K562 (cell line): ENCODE results near the gene ACR. TPM values are rescaled to one million over a fixed set of nuclear protein-coding genes. Genes with fewer than 3 reads are reported as not detected.
A peak's percentile ranks its signal among the peaks of the same experiment; 100 is the strongest.
"Not testable (repeated sequence)": the region's sequence is repeated elsewhere in the genome, so short reads cannot be mapped to it uniquely, and the experiment has no call there.

Source experiments
- ATAC-seq: fragments of 200-7000 bp; cut with Tn5 transposase; 3 replicates; pipeline ENCODE4 v1.9.1; 2020; ENCODE audit warnings: moderate library complexity
- BruUV-seq: library from RNA; stranded (reverse); fragments of 400-500 nt; replicated peaks from 2 replicates; lab custom pipeline; 2021; lab: Mats Ljungman, UMichigan
- CTCF ChIA-PET: fragments of 300-600 bp; formaldehyde crosslinking; extraction: SDS; loops from one replicate; lab custom pipeline; 2021; ENCODE audit warnings: low intra/inter-chr PET ratio; lab: Yijun Ruan, JAX
- POLR2A ChIA-PET: fragments of 300-600, 350-650 bp; sonication (Branson Sonifier 250); formaldehyde crosslinking; extraction: SDS; loops from one replicate; lab custom pipeline; 2021; ENCODE audit warnings: antibody characterized with exemption, inconsistent platforms; lab: Yijun Ruan, JAX
- DNase-seq, 4 experiments: peaks; one replicate each; pipeline versions ENCODE4 v3.0.0 to v3.0.0-alpha.2; 2011 to 2018; ENCODE audit warnings: low spot score in 3 of 4, mixed read lengths in 3 of 4; ENCODE audit errors: extremely low read depth in 1 of 4
- FAIRE-seq: peaks from 2 replicates; lab custom pipeline; 2011; peaks lifted over from hg19 to GRCh38; lab: Jason Lieb, UNC
- H2AFZ ChIP-seq: 2 replicates; pipeline ENCODE4 v1.6.0; 2011; ENCODE audit warnings: low read depth, low read length, control low read depth, inconsistent platforms
- H3K27ac ChIP-seq: fragments of 200-600 bp; 3 replicates; pipeline ENCODE4 v1.8.0; 2011; ENCODE audit warnings: low read depth, mild to moderate bottlenecking, control low read depth, inconsistent platforms, low read length, moderate library complexity, mixed read lengths; ENCODE audit errors: extremely low read depth
- H3K27me3 ChIP-seq, 2 experiments: fragments of 300-600 bp in 1 of 2; 2 replicates in 1 of 2; 3 replicates in 1 of 2; pipeline versions ENCODE4 v1.6.0 to v1.8.0; 2011; ENCODE audit warnings: inconsistent platforms in 2 of 2, low read length in 2 of 2, mild to moderate bottlenecking in 1 of 2, mixed read lengths in 1 of 2, moderate library complexity in 1 of 2; ENCODE audit not compliant: control insufficient read depth in 2 of 2, insufficient read depth in 2 of 2
- H3K36me3 ChIP-seq: fragments of 300-600 bp; 3 replicates; pipeline ENCODE4 v1.8.0; 2011; ENCODE audit warnings: mild to moderate bottlenecking, low read length, inconsistent platforms; ENCODE audit not compliant: control insufficient read depth, insufficient read depth
- H3K4me1 ChIP-seq, 2 experiments: fragments of 200-600 bp in 1 of 2; replicated peaks in 1 of 2; 2 replicates in 1 of 2; 3 replicates in 1 of 2; pipeline versions ENCODE4 v1.5.1 to v1.8.0; 2011; ENCODE audit warnings: inconsistent platforms in 2 of 2, low read length in 2 of 2, mild to moderate bottlenecking in 1 of 2, mixed read lengths in 1 of 2, moderate library complexity in 1 of 2; ENCODE audit not compliant: control insufficient read depth in 2 of 2, insufficient read depth in 2 of 2
- H3K4me2 ChIP-seq: 2 replicates; pipeline ENCODE4 v1.6.1; 2011; ENCODE audit warnings: low read length, control low read depth, inconsistent platforms, mixed read lengths; ENCODE audit not compliant: insufficient read depth
- H3K4me3 ChIP-seq: fragments of 200-600 bp; sonication (generic), shearing (Covaris generic); 2 replicates; pipeline ENCODE4 v1.5.1; 2016; ENCODE audit warnings: control low read depth, inconsistent platforms
- H3K79me2 ChIP-seq: fragments of 200-600 bp; 3 replicates; pipeline ENCODE4 v1.8.0; 2011; ENCODE audit warnings: low read length, inconsistent platforms; ENCODE audit not compliant: control insufficient read depth, insufficient read depth
- H3K9ac ChIP-seq, 2 experiments: 2 replicates each; pipeline versions ENCODE4 v1.6.0 to v1.6.1; 2011; ENCODE audit warnings: low read depth in 2 of 2, low read length in 2 of 2, control low read depth in 1 of 2, inconsistent platforms in 1 of 2, mild to moderate bottlenecking in 1 of 2, mixed read lengths in 1 of 2; ENCODE audit not compliant: insufficient read depth in 1 of 2
- H3K9me1 ChIP-seq: one replicate; pipeline ENCODE4 v1.6.0; 2011; ENCODE audit warnings: inconsistent platforms, mild to moderate bottlenecking, low read length, moderate library complexity; ENCODE audit not compliant: control insufficient read depth, insufficient read depth
- H3K9me3 ChIP-seq: replicated peaks from 2 replicates; pipeline ENCODE4 v1.5.1; 2011; ENCODE audit warnings: low read depth, low read length, inconsistent platforms; ENCODE audit not compliant: control insufficient read depth, insufficient read depth
- H4K20me1 ChIP-seq: replicated peaks from 2 replicates; pipeline ENCODE4 v1.6.1; 2011; ENCODE audit warnings: low read length, inconsistent platforms, mixed read lengths; ENCODE audit not compliant: control insufficient read depth, insufficient read depth
- AFF1 ChIP-seq, 2 experiments: fragments of 450-650 bp; IDR thresholded peaks; 2 replicates each; pipeline ENCODE4 v1.6.1; 2018; ENCODE audit warnings: mild to moderate bottlenecking in 2 of 2, low read depth in 1 of 2; ENCODE audit not compliant: partially characterized antibody in 2 of 2
- HMG20A ChIP-seq: fragments of 450-650 bp; formaldehyde crosslinking; conservative IDR thresholded peaks from 2 replicates; pipeline ENCODE4 v1.4.0; 2020; ENCODE audit warnings: mild to moderate bottlenecking, mixed read lengths
- SMC3 ChIP-seq: conservative IDR thresholded peaks from 2 replicates; pipeline ENCODE4 v1.6.1; 2011; ENCODE audit warnings: low read depth, low read length, improper control_type of control experiment; ENCODE audit not compliant: insufficient read depth
- U2AF2 ChIP-seq: fragments of 200-400 bp; formaldehyde crosslinking; optimal IDR thresholded peaks from 2 replicates; pipeline ENCODE3; 2017; ENCODE audit warnings: low read depth, mild to moderate bottlenecking, low read length
- USF2 ChIP-seq: sonication (generic); formaldehyde crosslinking; IDR thresholded peaks from 2 replicates; pipeline ENCODE4 v1.5.0; 2020; ENCODE audit warnings: missing genetic modification reagents
- WGBS: fragments of 100-300 bp; shearing (Covaris generic); methylation state at CpG from one replicate; pipeline ENCODE4 v1.1.6; 2016; ENCODE audit warnings: low coverage, mixed read lengths; ENCODE audit not compliant: insufficient coverage; ENCODE audit errors: missing lambda C conversion rate; 5-methylcytosine and 5-hydroxymethylcytosine counted together
- in situ Hi-C: fragments of 300-500 bp; cut with MboI; formaldehyde crosslinking; loops from 4 replicates; pipeline ENCODE4 v1.15.0; 2018; ENCODE audit warnings: inconsistent platforms, mixed read lengths
- intact Hi-C: fragments of 100-400 bp; cut with micrococcal nuclease; formaldehyde crosslinking; loops from 2 replicates; pipeline ENCODE4 v1.14.2; 2022
- polyA plus RNA-seq, 8 experiments: library from polyadenylated mRNA; depleted of rRNA in 4 of 8; stranded (reverse) in 5 of 8; unstranded in 3 of 8; fragments of >200 nt; fragmentation: Nextera tagmentation in 2 of 8; fragmentation: Illumina TruSeq in 1 of 8; extraction: Ambion mirVana in 2 of 8; extraction: Trizol in 1 of 8; gene quantifications; 2 replicates each; pipeline versions ENCODE4 v1.2.1 to v1.2.3, GENCODE V29; 2011 to 2014; ENCODE audit warnings: inconsistent platforms in 1 of 8, missing spikeins in 1 of 8
- total RNA-seq, 7 experiments: library from RNA; depleted of rRNA in 6 of 7; stranded (reverse); fragments of >200 nt in 6 of 7; fragmentation: Illumina TruSeq in 2 of 7; extraction: Trizol in 2 of 7; gene quantifications; 2 replicates each; pipeline versions ENCODE4 v1.2.1 to v1.2.3, GENCODE V29; 2011 to 2021; ENCODE audit warnings: low replicate concordance in 1 of 7

Gene ACR
- total and polyA plus RNA-seq, 9 of the 15 experiments (the other 6 are each of a cell fraction or from before 2014, with no cell fraction given), result not detected

GRCh38 chr22:50739894-50740293, 1.9 kb downstream of the ACR start (continued):
- peak; percentile 76 for TF ChIP-seq USF2 (CRISPR knock-in tag)
- no peak for TF ChIP-seq HMG20A (CRISPR knock-in tag)
- TF ChIP-seq SMC3, result no peak
- TF ChIP-seq U2AF2, result no peak
- no peak for TF ChIP-seq AFF1 (IDR thresholded peaks at IDR 0.05; ENCODE audit: low read depth in 1 of 2, partially characterized antibody in 2 of 2)

- H3K79me2 ChIP-seq, H3K27ac ChIP-seq, H3K9me1 ChIP-seq, POLR2A ChIA-PET, H3K9me3 ChIP-seq, H3K4me3 ChIP-seq, FAIRE-seq, BruUV-seq, H4K20me1 ChIP-seq, DNase-seq, H3K4me1 ChIP-seq, ATAC-seq, H3K36me3 ChIP-seq, H3K9ac ChIP-seq, H2AFZ ChIP-seq, CTCF ChIA-PET, H3K4me2 ChIP-seq, in situ Hi-C loops, intact Hi-C loops: not testable (repeated sequence)
- H3K27me3 ChIP-seq, result peaks cover 4 to 33% of the 10 kb centered on the region in 2 experiments; a peak in 4 of 5 replicates
- 0% methylated on average over 5 of the region's 5 CpGs for WGBS
Measured at GRCh38 chr22:50740714-50741113, 2.7 kb downstream of the ACR start.

- H2AFZ ChIP-seq, H3K9me3 ChIP-seq, CTCF ChIA-PET, H3K79me2 ChIP-seq, H3K9ac ChIP-seq, H3K4me2 ChIP-seq, H3K36me3 ChIP-seq, H3K4me1 ChIP-seq, DNase-seq, intact Hi-C loops, in situ Hi-C loops, H4K20me1 ChIP-seq, H3K9me1 ChIP-seq, ATAC-seq, BruUV-seq, FAIRE-seq, POLR2A ChIA-PET, H3K27ac ChIP-seq, H3K4me3 ChIP-seq: not testable (repeated sequence)
- peaks cover 0 to 14% of the 10 kb centered on the region in 2 experiments; a peak in 3 of 5 replicates for H3K27me3 ChIP-seq
- no CpG with 5 or more reads among the region's 12 CpGs for WGBS
Measured at GRCh38 chr22:50744424-50744823, 6.4 kb downstream of the ACR start.
